ENCODE results near the gene NBAS. TPM values are rescaled to one million over a fixed set of nuclear protein-coding genes. Genes with fewer than 3 reads are reported as not detected.

Gene NBAS
- total RNA-seq, 1 experiment from 2014 or later: 36.3 TPM

DNA sequence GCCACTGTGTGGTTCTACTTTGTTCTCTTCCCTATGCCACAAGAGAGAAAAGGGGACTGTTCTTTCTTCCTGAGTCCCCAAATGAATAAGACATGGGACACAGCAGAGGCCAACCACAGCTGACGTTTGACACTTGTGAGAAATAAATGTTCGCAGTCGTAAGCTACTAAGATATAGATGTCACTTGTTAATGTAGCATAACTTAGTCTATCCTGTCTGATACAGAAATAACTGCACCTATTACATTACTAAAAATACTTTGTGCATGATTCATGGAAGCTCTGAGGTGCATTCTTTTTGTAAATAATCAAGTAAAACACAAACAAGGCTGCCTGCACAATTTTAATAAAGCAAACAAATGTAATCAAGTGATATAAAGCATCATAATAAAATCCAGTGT is 148.8 kb downstream of the NBAS start:
- H3K36me3 ChIP-seq (ENCODE audit: control insufficient read depth, insufficient read depth, low read length): no peaks in the 10 kb centered on the region
- no peak overlapping the region for H3K4me3 ChIP-seq (ENCODE audit: low read depth in 2 of 2, low read length in 2 of 2)
- no peaks in the 10 kb centered on the region for H3K27me3 ChIP-seq (ENCODE audit: control insufficient read depth, insufficient read depth, low read length)
- no peak overlapping the region for H3K27ac ChIP-seq (ENCODE audit: low read length)
- ChIA-PET POLR2A (no interaction called here), CTCF (no interaction called here)
- TF ChIP-seq SIN3A (IDR thresholded peaks at IDR 0.05; ENCODE audit: borderline replicate concordance, insufficient read depth, low read depth, low read length): no peak
- TF ChIP-seq, protein P1, sequence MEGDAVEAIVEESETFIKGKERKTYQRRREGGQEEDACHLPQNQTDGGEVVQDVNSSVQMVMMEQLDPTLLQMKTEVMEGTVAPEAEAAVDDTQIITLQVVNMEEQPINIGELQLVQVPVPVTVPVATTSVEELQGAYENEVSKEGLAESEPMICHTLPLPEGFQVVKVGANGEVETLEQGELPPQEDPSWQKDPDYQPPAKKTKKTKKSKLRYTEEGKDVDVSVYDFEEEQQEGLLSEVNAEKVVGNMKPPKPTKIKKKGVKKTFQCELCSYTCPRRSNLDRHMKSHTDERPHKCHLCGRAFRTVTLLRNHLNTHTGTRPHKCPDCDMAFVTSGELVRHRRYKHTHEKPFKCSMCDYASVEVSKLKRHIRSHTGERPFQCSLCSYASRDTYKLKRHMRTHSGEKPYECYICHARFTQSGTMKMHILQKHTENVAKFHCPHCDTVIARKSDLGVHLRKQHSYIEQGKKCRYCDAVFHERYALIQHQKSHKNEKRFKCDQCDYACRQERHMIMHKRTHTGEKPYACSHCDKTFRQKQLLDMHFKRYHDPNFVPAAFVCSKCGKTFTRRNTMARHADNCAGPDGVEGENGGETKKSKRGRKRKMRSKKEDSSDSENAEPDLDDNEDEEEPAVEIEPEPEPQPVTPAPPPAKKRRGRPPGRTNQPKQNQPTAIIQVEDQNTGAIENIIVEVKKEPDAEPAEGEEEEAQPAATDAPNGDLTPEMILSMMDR (IDR thresholded peaks at IDR 0.05): no peak
- no peak for TF ChIP-seq TCF7L2 (IDR thresholded peaks at IDR 0.05; ENCODE audit: low read depth, low read length)
- TF ChIP-seq POLR2AphosphoS5 (IDR thresholded peaks at IDR 0.05; ENCODE audit: low read depth, low read length): no peak
- TF ChIP-seq, protein P2, sequence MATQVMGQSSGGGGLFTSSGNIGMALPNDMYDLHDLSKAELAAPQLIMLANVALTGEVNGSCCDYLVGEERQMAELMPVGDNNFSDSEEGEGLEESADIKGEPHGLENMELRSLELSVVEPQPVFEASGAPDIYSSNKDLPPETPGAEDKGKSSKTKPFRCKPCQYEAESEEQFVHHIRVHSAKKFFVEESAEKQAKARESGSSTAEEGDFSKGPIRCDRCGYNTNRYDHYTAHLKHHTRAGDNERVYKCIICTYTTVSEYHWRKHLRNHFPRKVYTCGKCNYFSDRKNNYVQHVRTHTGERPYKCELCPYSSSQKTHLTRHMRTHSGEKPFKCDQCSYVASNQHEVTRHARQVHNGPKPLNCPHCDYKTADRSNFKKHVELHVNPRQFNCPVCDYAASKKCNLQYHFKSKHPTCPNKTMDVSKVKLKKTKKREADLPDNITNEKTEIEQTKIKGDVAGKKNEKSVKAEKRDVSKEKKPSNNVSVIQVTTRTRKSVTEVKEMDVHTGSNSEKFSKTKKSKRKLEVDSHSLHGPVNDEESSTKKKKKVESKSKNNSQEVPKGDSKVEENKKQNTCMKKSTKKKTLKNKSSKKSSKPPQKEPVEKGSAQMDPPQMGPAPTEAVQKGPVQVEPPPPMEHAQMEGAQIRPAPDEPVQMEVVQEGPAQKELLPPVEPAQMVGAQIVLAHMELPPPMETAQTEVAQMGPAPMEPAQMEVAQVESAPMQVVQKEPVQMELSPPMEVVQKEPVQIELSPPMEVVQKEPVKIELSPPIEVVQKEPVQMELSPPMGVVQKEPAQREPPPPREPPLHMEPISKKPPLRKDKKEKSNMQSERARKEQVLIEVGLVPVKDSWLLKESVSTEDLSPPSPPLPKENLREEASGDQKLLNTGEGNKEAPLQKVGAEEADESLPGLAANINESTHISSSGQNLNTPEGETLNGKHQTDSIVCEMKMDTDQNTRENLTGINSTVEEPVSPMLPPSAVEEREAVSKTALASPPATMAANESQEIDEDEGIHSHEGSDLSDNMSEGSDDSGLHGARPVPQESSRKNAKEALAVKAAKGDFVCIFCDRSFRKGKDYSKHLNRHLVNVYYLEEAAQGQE (IDR thresholded peaks at IDR 0.05; ENCODE audit: insufficient read depth in 1 of 2, low read depth in 2 of 2, low read length in 1 of 2): no peak
- no peaks in the 10 kb centered on the region for H3K4me1 ChIP-seq (ENCODE audit: control insufficient read depth, insufficient read depth, low read length)
- H3K9me3 ChIP-seq (ENCODE audit: control insufficient read depth, insufficient read depth, low read depth, low read length): no peaks in the 10 kb centered on the region
- DNase-seq (ENCODE audit: low read depth, low spot score) (no peak), ATAC-seq (no peak)
- in situ Hi-C loops (cut with HindIII; ENCODE audit: low pct_unique_long_range_greater_than_20kb, low sequenced_read_pairs): no loop called here
- intact Hi-C loops (cut with micrococcal nuclease; ENCODE audit: unreplicated experiment): no loop called here
- no TSS peak for BruUV-seq (replicated peaks)

DNA sequence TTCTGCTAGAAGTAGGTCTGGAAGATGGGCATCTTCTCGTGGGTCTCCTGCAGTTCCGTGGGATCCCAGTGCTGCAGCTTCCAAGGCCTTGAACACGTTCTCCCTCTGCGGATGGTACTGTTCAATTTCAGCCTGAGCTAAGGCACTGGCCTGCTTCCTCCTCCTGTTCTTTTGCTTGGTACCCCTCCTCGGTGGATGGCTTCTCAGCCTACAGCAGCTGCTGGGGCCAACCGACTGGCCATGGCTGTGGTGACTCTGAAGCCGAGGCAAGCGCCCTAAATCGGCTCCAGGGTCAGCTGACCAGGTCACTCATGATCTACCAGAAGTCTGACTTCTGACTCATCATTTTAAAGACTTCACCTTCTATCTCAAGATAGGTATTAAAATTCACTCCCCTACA is 150.2 kb downstream of the NBAS start:
- Histone ChIP-seq H3K36me3 (ENCODE audit: control insufficient read depth, insufficient read depth, low read length) (no peaks in the 10 kb centered on the region), H3K27me3 (ENCODE audit: control insufficient read depth, insufficient read depth, low read length) (no peaks in the 10 kb centered on the region), H3K4me1 (ENCODE audit: control insufficient read depth, insufficient read depth, low read length) (no peaks in the 10 kb centered on the region), H3K9me3 (ENCODE audit: control insufficient read depth, insufficient read depth, low read depth, low read length) (no peaks in the 10 kb centered on the region), H3K4me3 (ENCODE audit: low read depth in 2 of 2, low read length in 2 of 2) (no peak overlapping the region), H3K27ac (ENCODE audit: low read length) (no peak overlapping the region)
- TF ChIP-seq SIN3A (IDR thresholded peaks at IDR 0.05; ENCODE audit: borderline replicate concordance, insufficient read depth, low read depth, low read length) (no peak), TCF7L2 (IDR thresholded peaks at IDR 0.05; ENCODE audit: low read depth, low read length) (no peak), POLR2AphosphoS5 (IDR thresholded peaks at IDR 0.05; ENCODE audit: low read depth, low read length) (no peak)
- TF ChIP-seq, protein P2 (IDR thresholded peaks at IDR 0.05; ENCODE audit: insufficient read depth in 1 of 2, low read depth in 2 of 2, low read length in 1 of 2): no peak
- TF ChIP-seq, protein P1 (IDR thresholded peaks at IDR 0.05): no peak
- no TSS peak for BruUV-seq (replicated peaks)
- intact Hi-C loops (cut with micrococcal nuclease; ENCODE audit: unreplicated experiment) (no loop called here), in situ Hi-C loops (cut with HindIII; ENCODE audit: low pct_unique_long_range_greater_than_20kb, low sequenced_read_pairs) (no loop called here)
- ATAC-seq (no peak), DNase-seq (ENCODE audit: low read depth, low spot score) (no peak)
- CTCF ChIA-PET: no interaction called here
- POLR2A ChIA-PET: no interaction called here

Data from Panc1 (cell line).